ENCODE measurements around the gene PDE9A. TPM values are rescaled to one million over a fixed set of nuclear protein-coding genes. Genes with fewer than 3 reads are reported as not detected.

The PDE9A gene
- polyA plus RNA-seq, 1 experiment = 0.14 TPM

DNA sequence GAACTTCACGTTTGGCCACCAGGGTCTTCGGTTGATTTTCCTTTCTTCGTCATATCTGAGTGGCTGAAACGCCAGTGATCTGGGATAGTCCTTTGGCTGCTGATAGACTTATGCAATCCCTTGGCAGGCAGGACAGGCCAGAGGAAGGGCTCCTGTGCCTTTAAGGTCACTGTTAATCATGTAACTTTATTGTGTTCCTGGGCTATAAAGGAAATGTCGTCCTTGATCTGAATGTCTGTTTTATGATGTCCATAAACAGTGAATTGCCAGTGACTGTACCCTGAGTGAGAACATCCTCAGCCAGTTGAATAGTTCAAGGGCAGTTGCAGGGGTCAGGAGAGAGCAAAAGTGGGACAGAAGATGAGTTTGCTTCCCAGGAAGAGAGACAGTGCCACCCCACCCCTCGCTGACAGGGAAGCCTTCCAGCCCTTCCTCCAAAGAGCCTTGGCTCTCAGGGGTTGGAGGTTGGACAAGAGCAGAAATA lies 68.0 kb downstream of the PDE9A start:
- Histone ChIP-seq H3K4me3 (ENCODE audit: low read depth, low read length) (no peak overlapping the region), H3K27ac (ENCODE audit: low read depth, low read length) (no peak overlapping the region), H3K27me3 (ENCODE audit: control insufficient read depth, insufficient read depth, low read length) (peaks cover 9% of the 10 kb centered on the region), H3K9me3 (ENCODE audit: control insufficient read depth, insufficient read depth, low read length) (no peaks in the 10 kb centered on the region; the same call in 1 of the 2 replicates)
- no peak for DNase-seq (ENCODE audit: low read depth, low spot score)
- POLR2A ChIA-PET = no interaction called here
- CTCF ChIA-PET = no interaction called here
- TF ChIP-seq, protein P1, sequence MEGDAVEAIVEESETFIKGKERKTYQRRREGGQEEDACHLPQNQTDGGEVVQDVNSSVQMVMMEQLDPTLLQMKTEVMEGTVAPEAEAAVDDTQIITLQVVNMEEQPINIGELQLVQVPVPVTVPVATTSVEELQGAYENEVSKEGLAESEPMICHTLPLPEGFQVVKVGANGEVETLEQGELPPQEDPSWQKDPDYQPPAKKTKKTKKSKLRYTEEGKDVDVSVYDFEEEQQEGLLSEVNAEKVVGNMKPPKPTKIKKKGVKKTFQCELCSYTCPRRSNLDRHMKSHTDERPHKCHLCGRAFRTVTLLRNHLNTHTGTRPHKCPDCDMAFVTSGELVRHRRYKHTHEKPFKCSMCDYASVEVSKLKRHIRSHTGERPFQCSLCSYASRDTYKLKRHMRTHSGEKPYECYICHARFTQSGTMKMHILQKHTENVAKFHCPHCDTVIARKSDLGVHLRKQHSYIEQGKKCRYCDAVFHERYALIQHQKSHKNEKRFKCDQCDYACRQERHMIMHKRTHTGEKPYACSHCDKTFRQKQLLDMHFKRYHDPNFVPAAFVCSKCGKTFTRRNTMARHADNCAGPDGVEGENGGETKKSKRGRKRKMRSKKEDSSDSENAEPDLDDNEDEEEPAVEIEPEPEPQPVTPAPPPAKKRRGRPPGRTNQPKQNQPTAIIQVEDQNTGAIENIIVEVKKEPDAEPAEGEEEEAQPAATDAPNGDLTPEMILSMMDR (IDR thresholded peaks at IDR 0.05; ENCODE audit: low read depth, low read length) = no peak

DNA sequence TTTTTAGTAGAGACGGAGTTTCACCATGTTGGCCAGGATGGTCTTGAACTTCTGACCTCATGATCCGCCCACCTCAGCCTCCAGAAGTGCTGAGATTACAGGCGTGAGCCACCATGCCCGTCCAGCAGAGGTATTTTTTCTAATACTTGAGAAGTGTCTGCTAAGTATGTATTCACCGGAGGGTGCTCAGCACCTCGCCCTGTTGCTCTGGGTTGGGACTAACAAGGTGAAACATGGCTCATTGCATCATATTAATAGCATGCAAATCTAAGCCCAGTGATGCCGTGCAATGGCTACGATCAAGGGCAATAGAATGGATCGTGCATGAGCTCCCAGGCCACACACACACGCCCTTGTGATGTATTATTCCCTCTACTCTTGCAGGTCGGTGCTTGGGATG lies 68.7 kb downstream of the PDE9A start:
- CTCF ChIA-PET = no interaction called here
- Histone ChIP-seq H3K27me3 (ENCODE audit: control insufficient read depth, insufficient read depth, low read length) (peaks cover 9% of the 10 kb centered on the region), H3K27ac (ENCODE audit: low read depth, low read length) (no peak overlapping the region), H3K4me3 (ENCODE audit: low read depth, low read length) (no peak overlapping the region), H3K9me3 (ENCODE audit: control insufficient read depth, insufficient read depth, low read length) (no peaks in the 10 kb centered on the region; the same call in 1 of the 2 replicates)
- TF ChIP-seq, protein P1 (IDR thresholded peaks at IDR 0.05; ENCODE audit: low read depth, low read length) = no peak
- DNase-seq (ENCODE audit: low read depth, low spot score) = no peak
- POLR2A ChIA-PET = no interaction called here

DNA sequence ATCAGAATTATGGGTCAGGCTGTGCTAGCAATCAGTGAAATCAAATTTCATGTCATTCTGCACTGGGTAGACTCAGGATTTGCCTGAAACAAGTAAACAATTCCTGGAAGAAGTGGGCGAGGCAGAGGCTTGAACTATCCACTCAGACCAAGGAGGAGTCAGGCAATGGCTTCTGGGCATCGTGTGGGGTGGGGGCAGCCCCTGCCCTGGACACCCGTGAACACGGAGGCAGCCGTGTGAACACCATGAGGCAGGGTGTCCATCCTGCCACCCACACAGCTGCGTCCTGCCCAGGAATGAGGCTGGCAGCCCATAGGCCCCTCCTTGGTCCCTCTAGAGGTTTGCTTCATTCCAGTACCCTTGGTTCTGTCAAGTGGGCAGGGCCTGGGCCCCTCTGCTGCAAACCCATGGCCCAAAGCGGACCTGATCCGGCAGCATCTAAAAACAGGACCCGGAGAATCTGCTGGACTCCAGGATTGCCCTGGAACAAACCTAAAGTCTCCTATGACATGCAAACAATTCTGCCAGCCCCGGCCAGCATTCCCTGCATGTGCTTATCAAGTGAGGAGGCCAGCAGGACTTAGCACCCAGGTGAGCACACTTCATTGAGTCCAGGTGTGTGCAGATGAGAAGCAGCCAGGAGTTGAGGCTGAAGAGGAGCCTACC lies 69.5 kb downstream of the PDE9A start:
- DNase-seq (ENCODE audit: low read depth, low spot score) = no peak
- TF ChIP-seq, protein P1 (IDR thresholded peaks at IDR 0.05; ENCODE audit: low read depth, low read length) = no peak
- Histone ChIP-seq H3K27me3 (ENCODE audit: control insufficient read depth, insufficient read depth, low read length) (peaks cover 9% of the 10 kb centered on the region), H3K27ac (ENCODE audit: low read depth, low read length) (no peak overlapping the region), H3K4me3 (ENCODE audit: low read depth, low read length) (no peak overlapping the region), H3K9me3 (ENCODE audit: control insufficient read depth, insufficient read depth, low read length) (no peaks in the 10 kb centered on the region; the same call in 1 of the 2 replicates)
- CTCF ChIA-PET = no interaction called here
- POLR2A ChIA-PET = no interaction called here

GRCh38 chr21:42724226-42724920 lies 71.0 kb downstream of the PDE9A start:
- Histone ChIP-seq H3K9me3 (ENCODE audit: control insufficient read depth, insufficient read depth, low read length) (no peaks in the 10 kb centered on the region; the same call in 1 of the 2 replicates), H3K4me3 (ENCODE audit: low read depth, low read length) (no peak overlapping the region), H3K27me3 (ENCODE audit: control insufficient read depth, insufficient read depth, low read length) (peaks cover 13% of the 10 kb centered on the region), H3K27ac (ENCODE audit: low read depth, low read length) (peak overlapping the region; percentile 52)
- peak; percentile 29 for DNase-seq (ENCODE audit: low read depth, low spot score)
- ChIA-PET CTCF (no interaction called here), POLR2A (no interaction called here)
- TF ChIP-seq, protein P1 (IDR thresholded peaks at IDR 0.05; ENCODE audit: low read depth, low read length) = no peak

DNA sequence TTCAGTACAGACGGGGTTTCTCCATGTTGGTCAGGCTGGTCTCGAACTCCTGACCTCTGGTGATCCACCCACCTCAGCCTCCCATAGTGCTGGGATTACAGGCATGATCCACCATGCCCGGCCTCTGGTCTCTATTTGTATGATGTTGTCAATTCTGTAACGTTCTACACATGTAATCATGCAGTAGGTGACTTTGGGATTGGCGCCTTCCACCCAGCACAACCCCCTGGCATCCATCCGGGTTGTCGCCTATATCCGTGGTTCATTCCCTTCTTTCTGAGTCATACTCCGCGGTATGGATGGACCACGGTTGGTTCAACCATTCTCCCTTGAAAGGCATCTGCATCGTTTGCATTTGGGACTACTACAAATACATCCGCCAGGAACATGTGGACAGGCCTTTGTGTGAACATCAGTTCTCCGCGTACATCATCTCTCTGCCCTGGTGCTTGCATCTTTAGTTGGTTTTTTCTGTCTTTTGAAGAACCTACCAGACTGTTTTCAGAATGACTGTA lies 72.1 kb downstream of the PDE9A start:
- Histone ChIP-seq H3K4me3 (ENCODE audit: low read depth, low read length) (no peak overlapping the region), H3K27me3 (ENCODE audit: control insufficient read depth, insufficient read depth, low read length) (peaks cover 14% of the 10 kb centered on the region), H3K9me3 (ENCODE audit: control insufficient read depth, insufficient read depth, low read length) (no peaks in the 10 kb centered on the region; the same call in 1 of the 2 replicates), H3K27ac (ENCODE audit: low read depth, low read length) (no peak overlapping the region)
- POLR2A ChIA-PET = no interaction called here
- CTCF ChIA-PET = no interaction called here
- DNase-seq (ENCODE audit: low read depth, low spot score) = no peak
- TF ChIP-seq, protein P1 (IDR thresholded peaks at IDR 0.05; ENCODE audit: low read depth, low read length) = no peak
